Body of pancreas (tissue), 4 donors: ENCODE data around the gene TIMM13. TPM values are rescaled to one million over a fixed set of nuclear protein-coding genes. Genes with fewer than 3 reads are reported as not detected.

Experiments used
- ATAC-seq: fragments of 150-250 bp; one replicate; pipeline ENCODE4 v1.9.1; 2016
- DNase-seq, 4 donors: peaks; one replicate each; pipeline ENCODE4 v3.0.0-alpha.2; 2019
- H3K27ac ChIP-seq, 4 donors: fragments of 200-600 bp; sonication (generic); 1 replicate in 3 of 4; 2 replicates in 1 of 4; pipeline versions ENCODE4 v1.5.1 to v1.6.1; 2016 to 2019; ENCODE audit warnings: mild to moderate bottlenecking in 1 of 4, mixed read lengths in 1 of 4, moderate library complexity in 1 of 4
- H3K27me3 ChIP-seq, 2 donors: fragments of 200-600 bp; sonication (generic); one replicate each; pipeline ENCODE4 v1.6.0; 2016; ENCODE audit warnings: mild to moderate bottlenecking in 1 of 2
- H3K36me3 ChIP-seq, 2 donors: fragments of 200-600 bp; sonication (generic); replicated peaks in 1 of 2; 2 replicates each; pipeline ENCODE4 v1.5.1; 2016; ENCODE audit warnings: low read depth in 2 of 2; ENCODE audit not compliant: insufficient read depth in 1 of 2
- H3K4me1 ChIP-seq: fragments of 200-600 bp; sonication (generic); one replicate; pipeline ENCODE4 v1.6.0; 2016
- H3K4me3 ChIP-seq, 2 donors: fragments of 200-600 bp; sonication (generic); 1 replicate in 1 of 2; 2 replicates in 1 of 2; pipeline ENCODE4 v1.5.1; 2016 to 2019
- H3K9me3 ChIP-seq, 3 donors: fragments of 200-600 bp; sonication (generic); 1 replicate in 2 of 3; 2 replicates in 1 of 3; pipeline ENCODE4 v1.5.1; 2016
- POLR2A ChIP-seq, 3 donors: fragments of 450-650 bp; IDR thresholded peaks; one replicate each; pipeline ENCODE4 v1.6.1; 2016; ENCODE audit warnings: antibody characterized with exemption in 3 of 3, mild to moderate bottlenecking in 2 of 3
- WGBS, 2 donors: methylation state at CpG; one replicate each; pipeline ENCODE4 v1.1.5; 2017; 5-methylcytosine and 5-hydroxymethylcytosine counted together
- intact Hi-C: fragments of 100-400 bp; cut with DNase I; formaldehyde crosslinking; loops from one replicate; pipeline ENCODE4 v1.15.1; 2023
- total RNA-seq, 2 donors: library from RNA; depleted of rRNA; stranded (reverse); fragments of >200 nt; gene quantifications; one replicate each; pipeline ENCODE4 v1.1.0, GENCODE V29; 2016
- TF ChIP-seq, protein P1 (sequence below), 7 experiments: fragments of 450-650 bp in 4 of 7; fragments of 200-600 bp in 3 of 7; sonication (generic) in 3 of 7; IDR thresholded peaks; one replicate each; pipeline ENCODE4 v1.5.1; 2016 to 2019; ENCODE audit warnings: antibody characterized with exemption in 7 of 7

Gene TIMM13
- total RNA-seq, 2 donors from 2014 or later: 16.3 to 36.6 TPM

DNA sequence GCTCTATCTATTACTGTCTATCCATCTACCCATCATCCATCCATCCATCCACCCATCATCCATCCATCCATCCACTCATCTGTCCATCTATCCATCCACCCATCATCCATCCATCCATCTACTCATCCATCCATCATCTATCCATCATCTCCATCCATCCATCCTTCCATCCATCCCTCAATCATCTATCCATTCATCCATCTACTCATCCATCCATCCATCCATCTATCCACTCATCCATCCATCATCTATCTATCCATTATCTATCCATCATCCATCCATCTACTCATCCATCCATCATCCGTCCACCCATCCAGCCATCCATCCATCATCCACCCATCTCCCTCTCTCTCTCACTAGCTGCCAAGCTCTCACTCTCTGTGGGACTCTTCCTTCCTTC is 13.1 kb upstream of the TIMM13 start:
- DNase-seq (no peak), ATAC-seq (no peak)
- Histone ChIP-seq H3K27ac (no peak overlapping the region), H3K4me1 (no peaks in the 10 kb centered on the region), H3K27me3 (no peaks in the 10 kb centered on the region), H3K9me3 (no peaks in the 10 kb centered on the region), H3K4me3 (no peak overlapping the region), H3K36me3 (peaks cover 0 to 2% of the 10 kb centered on the region in 2 donors)
- no peak for TF ChIP-seq POLR2A (IDR thresholded peaks at IDR 0.05)
- TF ChIP-seq, protein P1, sequence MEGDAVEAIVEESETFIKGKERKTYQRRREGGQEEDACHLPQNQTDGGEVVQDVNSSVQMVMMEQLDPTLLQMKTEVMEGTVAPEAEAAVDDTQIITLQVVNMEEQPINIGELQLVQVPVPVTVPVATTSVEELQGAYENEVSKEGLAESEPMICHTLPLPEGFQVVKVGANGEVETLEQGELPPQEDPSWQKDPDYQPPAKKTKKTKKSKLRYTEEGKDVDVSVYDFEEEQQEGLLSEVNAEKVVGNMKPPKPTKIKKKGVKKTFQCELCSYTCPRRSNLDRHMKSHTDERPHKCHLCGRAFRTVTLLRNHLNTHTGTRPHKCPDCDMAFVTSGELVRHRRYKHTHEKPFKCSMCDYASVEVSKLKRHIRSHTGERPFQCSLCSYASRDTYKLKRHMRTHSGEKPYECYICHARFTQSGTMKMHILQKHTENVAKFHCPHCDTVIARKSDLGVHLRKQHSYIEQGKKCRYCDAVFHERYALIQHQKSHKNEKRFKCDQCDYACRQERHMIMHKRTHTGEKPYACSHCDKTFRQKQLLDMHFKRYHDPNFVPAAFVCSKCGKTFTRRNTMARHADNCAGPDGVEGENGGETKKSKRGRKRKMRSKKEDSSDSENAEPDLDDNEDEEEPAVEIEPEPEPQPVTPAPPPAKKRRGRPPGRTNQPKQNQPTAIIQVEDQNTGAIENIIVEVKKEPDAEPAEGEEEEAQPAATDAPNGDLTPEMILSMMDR (IDR thresholded peaks at IDR 0.05): no peak
- 56 to 97% methylated on average over 1 of the region's 1 CpG for WGBS, 2 donors
- intact Hi-C loops: no loop called here

DNA sequence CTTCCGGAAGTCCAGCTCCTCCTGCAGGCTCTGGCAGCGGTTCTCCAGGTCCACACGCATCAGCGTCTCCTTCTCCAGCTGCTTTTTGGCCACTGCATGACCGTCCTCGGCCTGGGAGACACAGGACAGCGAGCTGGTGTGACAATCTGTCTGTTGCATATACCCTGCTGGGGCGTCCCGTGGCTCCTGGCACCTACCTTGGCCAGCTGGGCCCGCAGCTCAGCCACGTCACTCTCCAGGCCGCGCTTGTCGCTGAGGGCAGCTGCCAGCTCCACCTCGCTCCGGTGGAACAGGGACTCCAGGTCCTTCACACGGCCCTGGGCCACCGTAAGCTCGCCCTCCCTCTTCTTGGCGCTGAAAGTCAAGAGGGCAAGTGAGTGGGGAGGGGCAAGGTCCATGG is 10.8 kb upstream of the TIMM13 start:
- DNase-seq (no peak), ATAC-seq (no peak)
- H3K36me3 ChIP-seq: peaks cover 0 to 2% of the 10 kb centered on the region in 2 donors
- no peak for TF ChIP-seq POLR2A (IDR thresholded peaks at IDR 0.05)
- TF ChIP-seq, protein P1 (IDR thresholded peaks at IDR 0.05): no peak
- intact Hi-C loops: no loop called here
- H3K27me3 ChIP-seq: no peaks in the 10 kb centered on the region
- WGBS, 2 donors: 91 to 96% methylated on average over 16 to 18 of the region's 20 CpGs
- no peaks in the 10 kb centered on the region for H3K9me3 ChIP-seq
- no peak overlapping the region for H3K4me3 ChIP-seq
- no peak overlapping the region for H3K27ac ChIP-seq
- no peaks in the 10 kb centered on the region for H3K4me1 ChIP-seq

DNA sequence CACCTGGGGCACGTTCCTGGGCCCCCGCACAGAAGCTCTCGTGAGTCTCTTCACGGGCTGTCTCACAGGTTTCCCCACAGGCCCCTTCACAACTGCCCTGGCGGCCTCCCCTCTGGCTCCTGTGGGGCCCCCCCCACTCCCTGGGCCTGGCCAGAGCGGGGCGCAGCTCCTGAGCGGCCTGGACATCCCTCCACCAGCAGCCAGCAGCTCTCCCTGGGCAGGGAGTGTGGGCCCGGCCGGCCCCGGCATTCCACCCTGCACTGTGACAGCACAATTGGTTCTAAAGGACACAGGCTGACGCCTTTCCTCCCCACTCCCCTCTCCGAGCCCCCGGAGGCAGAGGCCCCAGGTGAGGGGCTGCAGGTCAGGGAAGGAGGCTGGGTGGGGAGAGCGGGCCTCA is 9.5 kb upstream of the TIMM13 start:
- H3K27ac ChIP-seq: no peak overlapping the region
- no peak overlapping the region for H3K4me3 ChIP-seq
- no peak for TF ChIP-seq POLR2A (IDR thresholded peaks at IDR 0.05)
- TF ChIP-seq, protein P1 (IDR thresholded peaks at IDR 0.05): no peak
- ATAC-seq: no peak
- H3K36me3 ChIP-seq: peaks cover 0 to 2% of the 10 kb centered on the region in 2 donors
- DNase-seq: no peak
- intact Hi-C loops: no loop called here
- H3K9me3 ChIP-seq: no peaks in the 10 kb centered on the region
- no peaks in the 10 kb centered on the region for H3K27me3 ChIP-seq
- H3K4me1 ChIP-seq: no peaks in the 10 kb centered on the region
- 90 to 95% methylated on average over 8 to 14 of the region's 15 CpGs for WGBS, 2 donors

DNA sequence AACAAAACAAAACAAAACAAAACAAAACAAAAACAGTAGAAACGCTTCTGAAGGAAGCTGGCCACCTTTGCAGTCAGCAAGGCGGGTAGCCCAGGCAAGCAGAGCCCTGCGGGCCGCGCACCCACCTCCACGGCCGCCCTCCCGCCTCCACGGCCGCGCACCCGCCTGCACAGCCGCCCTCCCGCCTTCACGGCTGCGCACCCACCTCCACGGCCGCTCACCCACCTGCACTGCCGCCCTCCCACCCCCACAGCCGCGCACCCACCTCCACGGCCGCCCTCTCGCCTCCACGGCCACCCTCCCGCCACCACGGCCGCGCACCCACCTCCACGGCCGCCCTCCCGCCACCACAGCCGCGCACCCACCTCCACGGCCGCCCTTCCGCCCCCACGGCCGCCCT is 9.0 kb upstream of the TIMM13 start:
- H3K36me3 ChIP-seq: peaks cover 0 to 2% of the 10 kb centered on the region in 2 donors
- intact Hi-C loops: no loop called here
- no peak for ATAC-seq

More for the DNA sequence above, 9.0 kb upstream of the TIMM13 start:
- no peaks in the 10 kb centered on the region for H3K4me1 ChIP-seq
- H3K27me3 ChIP-seq: no peaks in the 10 kb centered on the region
- DNase-seq: no peak
- no peak overlapping the region for H3K4me3 ChIP-seq
- H3K27ac ChIP-seq: no peak overlapping the region
- WGBS, 2 donors: 94 to 96% methylated on average over 25 to 39 of the region's 39 CpGs
- no peaks in the 10 kb centered on the region for H3K9me3 ChIP-seq
- TF ChIP-seq POLR2A (IDR thresholded peaks at IDR 0.05): no peak
- TF ChIP-seq, protein P1 (IDR thresholded peaks at IDR 0.05): no peak
